WTC11 (cell line): ENCODE data around the gene CACHD1.

Experiments used
- ELF4 ChIP-seq: sonication (generic); formaldehyde crosslinking; IDR thresholded peaks from 2 replicates; pipeline ENCODE4 v1.8.1; 2022; ENCODE audit warnings: low read depth, mild to moderate bottlenecking, moderate library complexity, missing genetic modification reagents
- NFATC4 ChIP-seq: fragments of 250-450 bp; sonication (Bioruptor Pico); IDR thresholded peaks from 2 replicates; pipeline ENCODE4 v1.9.0; 2021; ENCODE audit warnings: mild to moderate bottlenecking
- SP1 ChIP-seq: sonication (generic); formaldehyde crosslinking; conservative IDR thresholded peaks from 2 replicates; pipeline ENCODE4 v1.8.1; 2022; ENCODE audit warnings: missing genetic modification reagents
- TF ChIP-seq, protein P1 (sequence below): sonication (generic); formaldehyde crosslinking; IDR thresholded peaks from 2 replicates; pipeline ENCODE4 v1.8.0; 2022; ENCODE audit warnings: mild to moderate bottlenecking, missing genetic modification reagents
- TF ChIP-seq, protein P2 (sequence below): fragments of 200-600 bp; IDR thresholded peaks from 2 replicates; pipeline ENCODE4 v1.8.0; 2022; ENCODE audit warnings: antibody characterized with exemption
- TF ChIP-seq, protein P3 (sequence below): sonication (generic); formaldehyde crosslinking; IDR thresholded peaks from 2 replicates; pipeline ENCODE4 v1.8.0; 2022; ENCODE audit warnings: mild to moderate bottlenecking, missing genetic modification reagents
- TF ChIP-seq, protein P4 (sequence below): sonication (generic); formaldehyde crosslinking; IDR thresholded peaks from 2 replicates; pipeline ENCODE4 v1.8.0; 2023; ENCODE audit warnings: missing genetic modification reagents
- TF ChIP-seq, protein P5 (sequence below): sonication (generic); formaldehyde crosslinking; IDR thresholded peaks from 2 replicates; pipeline ENCODE4 v1.8.0; 2022; ENCODE audit warnings: mild to moderate bottlenecking, missing genetic modification reagents
- TF ChIP-seq, protein P6 (sequence below): fragments of 250-450 bp; sonication (Bioruptor Pico); IDR thresholded peaks from 2 replicates; pipeline ENCODE4 v1.9.0; 2021; ENCODE audit warnings: mild to moderate bottlenecking

DNA sequence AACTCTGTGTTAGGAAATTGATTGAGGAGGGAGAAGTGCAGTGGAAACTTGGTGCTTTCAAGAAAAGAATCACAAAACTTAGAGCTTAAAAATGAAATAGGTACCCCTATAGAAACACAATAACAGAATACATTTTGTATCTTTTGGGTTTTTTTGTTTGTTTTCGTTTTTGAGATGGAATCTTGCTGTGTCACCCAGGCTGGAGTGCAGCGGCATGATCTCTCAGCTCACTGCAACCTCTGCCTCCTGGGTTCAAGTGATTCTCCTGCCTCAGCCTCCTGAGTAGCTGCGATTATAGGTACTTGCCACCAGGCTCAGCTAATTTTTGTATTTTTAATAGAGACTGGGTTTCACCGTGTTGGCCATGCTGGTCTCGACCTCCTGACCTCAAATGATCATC is 223.5 kb downstream of the CACHD1 start:
- TF ChIP-seq, protein P1, sequence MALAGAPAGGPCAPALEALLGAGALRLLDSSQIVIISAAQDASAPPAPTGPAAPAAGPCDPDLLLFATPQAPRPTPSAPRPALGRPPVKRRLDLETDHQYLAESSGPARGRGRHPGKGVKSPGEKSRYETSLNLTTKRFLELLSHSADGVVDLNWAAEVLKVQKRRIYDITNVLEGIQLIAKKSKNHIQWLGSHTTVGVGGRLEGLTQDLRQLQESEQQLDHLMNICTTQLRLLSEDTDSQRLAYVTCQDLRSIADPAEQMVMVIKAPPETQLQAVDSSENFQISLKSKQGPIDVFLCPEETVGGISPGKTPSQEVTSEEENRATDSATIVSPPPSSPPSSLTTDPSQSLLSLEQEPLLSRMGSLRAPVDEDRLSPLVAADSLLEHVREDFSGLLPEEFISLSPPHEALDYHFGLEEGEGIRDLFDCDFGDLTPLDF (CRISPR knock-in tag): no peak
- TF ChIP-seq SP1 (CRISPR knock-in tag) (no peak), ELF4 (CRISPR knock-in tag) (no peak), NFATC4 (no peak)
- TF ChIP-seq, protein P2, sequence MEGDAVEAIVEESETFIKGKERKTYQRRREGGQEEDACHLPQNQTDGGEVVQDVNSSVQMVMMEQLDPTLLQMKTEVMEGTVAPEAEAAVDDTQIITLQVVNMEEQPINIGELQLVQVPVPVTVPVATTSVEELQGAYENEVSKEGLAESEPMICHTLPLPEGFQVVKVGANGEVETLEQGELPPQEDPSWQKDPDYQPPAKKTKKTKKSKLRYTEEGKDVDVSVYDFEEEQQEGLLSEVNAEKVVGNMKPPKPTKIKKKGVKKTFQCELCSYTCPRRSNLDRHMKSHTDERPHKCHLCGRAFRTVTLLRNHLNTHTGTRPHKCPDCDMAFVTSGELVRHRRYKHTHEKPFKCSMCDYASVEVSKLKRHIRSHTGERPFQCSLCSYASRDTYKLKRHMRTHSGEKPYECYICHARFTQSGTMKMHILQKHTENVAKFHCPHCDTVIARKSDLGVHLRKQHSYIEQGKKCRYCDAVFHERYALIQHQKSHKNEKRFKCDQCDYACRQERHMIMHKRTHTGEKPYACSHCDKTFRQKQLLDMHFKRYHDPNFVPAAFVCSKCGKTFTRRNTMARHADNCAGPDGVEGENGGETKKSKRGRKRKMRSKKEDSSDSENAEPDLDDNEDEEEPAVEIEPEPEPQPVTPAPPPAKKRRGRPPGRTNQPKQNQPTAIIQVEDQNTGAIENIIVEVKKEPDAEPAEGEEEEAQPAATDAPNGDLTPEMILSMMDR: no peak
- TF ChIP-seq, protein P3, sequence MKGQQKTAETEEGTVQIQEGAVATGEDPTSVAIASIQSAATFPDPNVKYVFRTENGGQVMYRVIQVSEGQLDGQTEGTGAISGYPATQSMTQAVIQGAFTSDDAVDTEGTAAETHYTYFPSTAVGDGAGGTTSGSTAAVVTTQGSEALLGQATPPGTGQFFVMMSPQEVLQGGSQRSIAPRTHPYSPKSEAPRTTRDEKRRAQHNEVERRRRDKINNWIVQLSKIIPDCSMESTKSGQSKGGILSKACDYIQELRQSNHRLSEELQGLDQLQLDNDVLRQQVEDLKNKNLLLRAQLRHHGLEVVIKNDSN (CRISPR knock-in tag): no peak
- TF ChIP-seq, protein P4, sequence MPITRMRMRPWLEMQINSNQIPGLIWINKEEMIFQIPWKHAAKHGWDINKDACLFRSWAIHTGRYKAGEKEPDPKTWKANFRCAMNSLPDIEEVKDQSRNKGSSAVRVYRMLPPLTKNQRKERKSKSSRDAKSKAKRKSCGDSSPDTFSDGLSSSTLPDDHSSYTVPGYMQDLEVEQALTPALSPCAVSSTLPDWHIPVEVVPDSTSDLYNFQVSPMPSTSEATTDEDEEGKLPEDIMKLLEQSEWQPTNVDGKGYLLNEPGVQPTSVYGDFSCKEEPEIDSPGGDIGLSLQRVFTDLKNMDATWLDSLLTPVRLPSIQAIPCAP (CRISPR knock-in tag): no peak
- TF ChIP-seq, protein P5, sequence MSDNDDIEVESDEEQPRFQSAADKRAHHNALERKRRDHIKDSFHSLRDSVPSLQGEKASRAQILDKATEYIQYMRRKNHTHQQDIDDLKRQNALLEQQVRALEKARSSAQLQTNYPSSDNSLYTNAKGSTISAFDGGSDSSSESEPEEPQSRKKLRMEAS (CRISPR knock-in tag): no peak
- TF ChIP-seq, protein P6, sequence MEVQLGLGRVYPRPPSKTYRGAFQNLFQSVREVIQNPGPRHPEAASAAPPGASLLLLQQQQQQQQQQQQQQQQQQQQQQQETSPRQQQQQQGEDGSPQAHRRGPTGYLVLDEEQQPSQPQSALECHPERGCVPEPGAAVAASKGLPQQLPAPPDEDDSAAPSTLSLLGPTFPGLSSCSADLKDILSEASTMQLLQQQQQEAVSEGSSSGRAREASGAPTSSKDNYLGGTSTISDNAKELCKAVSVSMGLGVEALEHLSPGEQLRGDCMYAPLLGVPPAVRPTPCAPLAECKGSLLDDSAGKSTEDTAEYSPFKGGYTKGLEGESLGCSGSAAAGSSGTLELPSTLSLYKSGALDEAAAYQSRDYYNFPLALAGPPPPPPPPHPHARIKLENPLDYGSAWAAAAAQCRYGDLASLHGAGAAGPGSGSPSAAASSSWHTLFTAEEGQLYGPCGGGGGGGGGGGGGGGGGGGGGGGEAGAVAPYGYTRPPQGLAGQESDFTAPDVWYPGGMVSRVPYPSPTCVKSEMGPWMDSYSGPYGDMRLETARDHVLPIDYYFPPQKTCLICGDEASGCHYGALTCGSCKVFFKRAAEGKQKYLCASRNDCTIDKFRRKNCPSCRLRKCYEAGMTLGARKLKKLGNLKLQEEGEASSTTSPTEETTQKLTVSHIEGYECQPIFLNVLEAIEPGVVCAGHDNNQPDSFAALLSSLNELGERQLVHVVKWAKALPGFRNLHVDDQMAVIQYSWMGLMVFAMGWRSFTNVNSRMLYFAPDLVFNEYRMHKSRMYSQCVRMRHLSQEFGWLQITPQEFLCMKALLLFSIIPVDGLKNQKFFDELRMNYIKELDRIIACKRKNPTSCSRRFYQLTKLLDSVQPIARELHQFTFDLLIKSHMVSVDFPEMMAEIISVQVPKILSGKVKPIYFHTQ (CRISPR knock-in tag): no peak
